ENCODE measurements around the gene IFI16.
"Not testable (repeated sequence)": the region's sequence is repeated elsewhere in the genome, so short reads cannot be mapped to it uniquely, and the experiment has no call there.

The IFI16 gene

DNA sequence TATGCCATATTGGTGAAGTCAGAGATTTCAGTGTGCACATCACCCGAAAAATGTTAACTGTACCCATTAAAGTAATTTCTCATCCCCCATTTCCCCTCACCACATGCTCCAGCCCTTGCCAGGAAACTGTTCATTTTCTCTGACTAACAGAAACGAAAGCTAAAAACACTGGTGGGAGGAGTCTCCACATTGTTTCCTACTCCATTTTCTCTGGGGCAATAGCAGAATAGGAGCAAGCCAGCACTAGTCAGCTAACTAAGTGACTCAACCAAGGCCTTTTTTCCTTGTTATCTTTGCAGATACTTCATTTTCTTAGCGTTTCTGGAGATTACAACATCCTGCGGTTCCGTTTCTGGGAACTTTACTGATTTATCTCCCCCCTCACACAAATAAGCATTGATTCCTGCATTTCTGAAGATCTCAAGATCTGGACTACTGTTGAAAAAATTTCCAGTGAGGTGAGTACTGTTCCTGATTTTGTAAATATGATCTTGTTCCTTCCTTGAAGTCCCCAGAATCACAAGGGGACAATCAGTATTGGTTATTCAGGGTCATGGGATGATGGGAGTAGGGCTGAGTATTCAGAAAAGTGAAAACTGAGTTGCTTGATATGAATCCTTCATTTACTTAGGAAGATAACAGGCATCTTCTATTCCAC, at the start of gene IFI16:
Gene IFI16, plus strand, starts transcription at position 204 of the 658 bp plus-strand sequence. CDS start 4,774 bp downstream, outside the sequence.
- DNase-seq (ENCODE audit: low read depth in 2 of 3, low spot score in 2 of 3) = no peak

DNA sequence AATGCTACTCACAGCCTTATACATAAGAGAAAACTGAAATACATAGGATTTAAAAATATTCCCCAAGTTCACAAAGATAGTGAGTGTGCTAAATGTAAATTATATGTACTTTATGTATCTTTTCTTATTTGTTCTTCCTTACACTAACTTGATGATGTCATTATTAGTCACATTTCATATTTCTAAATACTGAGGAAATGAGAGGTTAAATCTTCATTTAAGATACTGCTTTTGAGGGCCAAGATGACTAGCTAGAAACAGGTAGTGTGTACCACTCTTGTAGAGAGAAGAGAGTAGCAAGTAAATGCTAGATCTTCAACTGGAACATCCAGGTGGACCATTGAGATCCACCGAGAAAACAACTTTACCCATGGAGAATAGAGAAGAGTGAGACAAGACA, 48.5 kb upstream of the IFI16 start:
- no peak for DNase-seq (ENCODE audit: low read depth in 2 of 3, low spot score in 2 of 3)

DNA sequence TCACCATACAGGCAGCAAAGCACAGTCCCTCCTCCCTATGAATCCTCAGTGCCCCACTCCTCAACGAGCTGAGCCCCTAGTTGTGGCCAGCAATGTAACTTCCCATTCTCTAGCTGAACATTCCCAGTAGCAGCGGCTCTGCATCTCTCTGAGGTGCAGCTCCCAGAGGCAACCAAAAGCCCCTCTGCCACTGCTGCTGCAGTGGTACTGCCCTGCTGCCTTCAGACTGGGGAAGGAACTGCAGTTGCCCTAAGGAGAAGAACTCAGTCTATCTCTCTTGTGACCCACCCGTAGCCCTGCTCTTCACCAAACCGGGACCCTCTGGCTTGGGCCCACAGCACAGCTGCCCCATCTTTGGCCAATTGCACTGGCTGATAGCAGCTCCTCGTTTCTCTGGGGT, 46.7 kb upstream of the IFI16 start:
- no peak for DNase-seq (ENCODE audit: low read depth in 2 of 3, low spot score in 2 of 3)

- DNase-seq (ENCODE audit: low read depth in 2 of 3, low spot score in 2 of 3) = no peak
Measured at GRCh38 chr1:158969166-158969565, 40.5 kb upstream of the IFI16 start.

- DNase-seq (ENCODE audit: low read depth in 2 of 3, low spot score in 2 of 3) = no peak
Measured at GRCh38 chr1:158969855-158970254, 39.9 kb upstream of the IFI16 start.

DNA sequence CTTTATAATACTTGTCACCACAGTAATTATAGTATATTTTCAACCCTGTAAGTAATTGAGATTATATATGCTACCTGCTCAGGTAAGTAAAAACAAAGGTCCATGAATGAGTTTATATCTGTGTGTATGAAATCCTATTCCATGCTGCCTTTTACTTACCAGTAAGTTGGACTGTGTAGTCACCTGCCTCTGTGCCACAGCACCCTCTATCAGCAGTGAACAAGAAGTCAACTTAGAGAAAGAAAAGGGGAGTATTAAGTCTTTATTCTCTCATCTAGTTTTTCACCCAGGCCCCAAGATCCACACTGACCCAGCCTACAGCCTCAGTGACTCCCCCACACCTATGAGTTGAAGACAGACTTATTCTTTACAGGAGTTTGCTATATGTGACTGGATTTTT, 36.9 kb upstream of the IFI16 start:
- DNase-seq (ENCODE audit: low read depth in 2 of 3, low spot score in 2 of 3) = no peak

- no peak for DNase-seq (ENCODE audit: low read depth in 2 of 3, low spot score in 2 of 3)
Measured at GRCh38 chr1:158976219-158976618, 33.5 kb upstream of the IFI16 start.

DNA sequence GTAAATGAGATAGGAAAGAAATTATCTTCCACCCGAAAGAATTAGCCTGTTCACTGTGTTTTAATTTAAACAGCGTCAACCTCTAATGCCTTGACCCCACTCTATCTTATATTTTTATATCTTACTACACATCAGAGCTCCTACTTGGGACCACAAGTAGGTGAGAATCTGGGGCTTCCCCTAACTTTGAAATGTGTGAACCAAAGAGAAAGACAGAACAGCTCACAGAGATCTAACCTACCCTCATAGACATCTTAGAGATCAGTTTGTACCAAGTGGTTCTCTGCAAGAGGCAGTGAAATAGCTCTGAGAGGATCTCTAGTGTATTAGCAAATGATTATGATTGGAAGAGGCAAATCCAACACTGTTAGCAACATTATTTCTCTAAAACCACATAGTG, 31.0 kb upstream of the IFI16 start:
- no peak for DNase-seq (ENCODE audit: low read depth in 2 of 3, low spot score in 2 of 3)

GRCh38 chr1:158979229-158979628, 30.5 kb upstream of the IFI16 start:
- no peak for DNase-seq (ENCODE audit: low read depth in 2 of 3, low spot score in 2 of 3)

DNA sequence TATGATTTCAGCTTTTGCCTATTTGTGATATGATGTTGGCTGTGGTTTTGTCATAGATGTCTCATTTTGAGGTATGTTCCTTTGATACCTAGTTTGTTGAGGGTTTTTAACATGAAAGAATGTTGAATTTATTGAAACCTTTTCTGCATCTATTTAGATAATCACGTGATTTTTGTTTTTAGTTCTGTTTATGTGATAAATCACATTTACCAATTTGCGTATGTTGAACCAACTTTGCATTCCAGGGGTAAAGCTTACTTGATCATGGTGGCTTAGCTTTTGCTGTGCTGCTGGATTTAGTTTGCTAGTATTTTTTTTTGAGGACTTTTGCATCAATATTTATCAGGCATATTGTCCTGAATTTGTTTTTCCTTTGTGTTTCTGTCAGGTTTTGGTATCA, 26.5 kb upstream of the IFI16 start:
- DNase-seq (ENCODE audit: low read depth in 2 of 3, low spot score in 2 of 3) = no peak

DNA sequence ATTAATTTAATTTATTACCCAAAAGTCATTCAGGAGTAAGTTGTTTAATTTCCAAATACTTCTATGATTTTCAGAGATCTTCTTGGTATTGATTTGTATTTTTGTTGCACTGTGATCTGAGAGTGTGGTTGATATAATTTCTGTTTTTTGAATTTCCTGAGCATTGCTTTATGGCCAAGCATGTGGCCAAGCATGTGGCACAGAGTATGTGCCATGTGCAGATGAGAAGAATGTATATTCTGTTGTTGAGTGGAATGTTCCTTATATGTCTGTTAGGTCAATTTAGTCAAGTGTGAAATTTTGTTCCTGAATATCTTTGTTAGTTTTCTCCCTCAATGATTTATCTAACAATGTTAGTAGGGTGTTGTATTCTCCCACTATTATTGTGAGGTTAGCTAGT, 25.3 kb upstream of the IFI16 start:
- DNase-seq (ENCODE audit: low read depth in 2 of 3, low spot score in 2 of 3) = no peak

DNA sequence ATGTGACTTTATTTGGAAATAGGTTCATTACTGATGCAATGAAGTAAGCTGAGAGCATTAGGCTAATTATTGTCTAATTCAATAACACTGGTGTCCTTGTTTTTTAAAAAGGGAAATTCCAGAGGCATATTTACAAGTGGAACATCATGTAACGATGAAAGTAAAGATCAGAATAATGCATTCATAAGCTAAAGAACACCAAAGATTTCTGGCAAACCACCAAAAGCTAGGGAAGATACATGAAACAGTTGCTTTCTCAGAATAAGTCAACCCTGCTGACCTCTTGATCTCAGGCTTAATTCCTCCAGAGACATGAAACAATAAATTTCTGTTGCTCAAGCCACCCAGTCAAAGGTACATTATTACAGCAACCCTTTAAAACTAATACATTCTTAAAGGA, 20.3 kb upstream of the IFI16 start:
- no peak for DNase-seq (ENCODE audit: low read depth in 2 of 3, low spot score in 2 of 3)

DNA sequence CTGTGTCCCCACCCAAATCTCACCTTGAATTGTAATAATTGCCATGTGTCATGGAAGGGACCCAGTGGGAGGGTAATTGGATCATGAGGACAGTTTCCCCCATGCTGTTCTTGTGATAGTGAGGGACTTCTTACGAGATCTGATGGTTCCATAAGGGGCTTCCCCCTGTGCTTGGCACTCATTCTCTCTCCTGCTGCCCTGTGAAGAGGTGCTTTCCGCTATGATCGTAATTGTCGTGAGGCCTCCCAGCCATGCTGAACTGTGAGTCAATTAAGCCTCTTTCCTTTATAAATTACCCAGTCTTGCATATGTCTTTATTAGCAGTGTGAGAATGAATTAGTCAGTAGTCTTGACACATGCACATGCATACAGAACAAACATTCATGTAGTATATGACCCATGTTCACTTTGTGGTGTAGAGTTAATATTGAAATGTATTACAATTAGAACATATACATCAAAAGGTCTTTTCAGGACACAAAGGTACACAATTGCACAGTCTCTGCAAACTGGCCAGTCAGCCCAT, 16.9 kb upstream of the IFI16 start:
- no peak for DNase-seq (ENCODE audit: low read depth in 2 of 3, low spot score in 2 of 3)

DNA sequence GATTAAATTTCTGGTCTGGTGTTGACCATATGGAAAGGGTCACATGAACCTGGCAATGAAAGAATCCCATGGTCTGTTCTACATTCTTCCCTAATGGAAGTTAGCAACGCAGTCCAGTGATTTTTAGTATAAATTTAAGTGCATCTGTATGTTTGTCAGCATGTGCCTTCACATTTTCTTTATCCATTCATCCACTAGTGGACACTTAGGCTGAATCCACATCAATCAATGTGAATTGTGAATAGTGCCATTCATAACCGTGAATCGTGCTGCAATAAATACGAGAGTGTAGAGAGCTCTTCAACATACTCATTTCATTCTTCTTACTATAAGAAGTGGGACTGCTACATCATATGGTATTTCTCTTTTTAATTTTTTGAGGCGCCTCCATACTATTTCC, 12.7 kb upstream of the IFI16 start:
- no peak for DNase-seq (ENCODE audit: low read depth in 2 of 3, low spot score in 2 of 3)

DNA sequence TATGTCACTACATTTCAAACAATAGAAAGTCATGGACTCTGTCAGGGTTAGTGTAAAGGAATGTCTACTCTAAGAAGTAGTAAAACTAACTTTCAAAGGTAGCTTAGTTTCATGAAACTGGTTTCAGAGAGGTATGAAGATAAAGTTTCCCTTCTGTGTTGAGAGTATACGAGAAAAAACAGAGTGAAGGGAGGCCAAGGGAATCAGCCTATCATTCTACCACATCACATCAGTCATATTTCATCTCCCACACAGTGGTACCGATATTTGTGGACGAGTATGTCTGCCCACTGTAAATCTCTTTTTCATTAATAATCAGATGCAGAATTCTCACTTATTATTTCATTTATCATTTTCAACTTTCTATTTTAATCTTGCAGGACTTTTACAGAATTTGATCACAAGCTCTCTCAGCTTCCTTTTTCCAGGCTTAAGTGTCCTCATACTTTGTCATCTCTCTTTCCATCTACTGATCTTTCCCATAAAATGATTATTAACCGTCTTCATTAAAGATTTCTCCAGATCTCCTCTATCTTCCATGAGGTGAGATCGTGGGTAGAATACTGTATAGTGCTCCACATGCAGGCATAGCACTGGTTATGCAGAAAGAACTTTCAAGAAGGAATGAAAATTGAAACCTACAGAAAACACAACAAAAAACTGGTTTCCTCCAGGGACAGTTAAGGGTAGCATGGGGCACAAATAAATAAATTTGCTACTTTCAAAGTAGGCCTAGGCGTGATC, 11.5 kb upstream of the IFI16 start:
- no peak for DNase-seq (ENCODE audit: low read depth in 2 of 3, low spot score in 2 of 3)

DNA sequence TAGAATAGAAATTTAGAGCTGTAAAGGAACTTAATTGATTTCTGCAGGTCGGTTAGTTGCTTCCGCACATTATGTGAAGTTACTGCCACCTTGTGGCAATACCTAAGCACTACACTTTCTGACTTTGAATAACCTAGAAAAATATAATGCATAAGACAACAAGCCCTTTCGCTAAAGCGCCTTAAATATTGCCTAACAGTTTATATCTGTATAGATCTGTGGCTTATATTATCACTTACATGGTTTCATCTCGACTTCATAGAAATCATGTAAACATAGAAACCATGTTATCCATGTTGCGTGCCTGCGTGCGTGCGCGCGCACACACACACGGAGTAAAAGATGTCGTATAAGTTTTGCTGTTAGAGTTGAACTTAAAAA, 10.9 kb upstream of the IFI16 start:
- DNase-seq (ENCODE audit: low read depth in 2 of 3, low spot score in 2 of 3) = no peak

GRCh38 chr1:158999316-159000069, 10.2 kb upstream of the IFI16 start:
- no peak for DNase-seq (ENCODE audit: low read depth in 2 of 3, low spot score in 2 of 3)

- no peak for DNase-seq (ENCODE audit: low read depth in 2 of 3, low spot score in 2 of 3)
Measured at GRCh38 chr1:159000070-159000409, 9.7 kb upstream of the IFI16 start.

DNA sequence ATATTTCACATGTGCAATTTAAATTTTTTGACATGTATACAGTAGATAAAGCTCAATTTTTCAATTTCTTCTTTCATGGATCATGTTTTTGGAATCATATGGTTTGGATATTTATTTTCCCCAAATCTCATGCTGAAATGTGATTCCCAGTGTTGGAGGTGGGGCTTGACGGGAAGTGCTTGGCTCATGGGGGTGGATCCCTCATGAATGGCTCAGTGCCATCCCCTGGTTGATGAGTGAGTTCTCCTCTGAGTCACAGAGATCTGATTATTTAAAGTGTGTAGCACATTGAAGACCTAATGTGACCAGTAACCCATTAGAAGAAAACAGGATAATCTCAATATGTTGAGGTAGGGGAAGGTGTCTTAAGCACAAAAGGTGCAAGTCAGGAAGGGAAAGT, 9.1 kb upstream of the IFI16 start:
- no peak for DNase-seq (ENCODE audit: low read depth in 2 of 3, low spot score in 2 of 3)

DNA sequence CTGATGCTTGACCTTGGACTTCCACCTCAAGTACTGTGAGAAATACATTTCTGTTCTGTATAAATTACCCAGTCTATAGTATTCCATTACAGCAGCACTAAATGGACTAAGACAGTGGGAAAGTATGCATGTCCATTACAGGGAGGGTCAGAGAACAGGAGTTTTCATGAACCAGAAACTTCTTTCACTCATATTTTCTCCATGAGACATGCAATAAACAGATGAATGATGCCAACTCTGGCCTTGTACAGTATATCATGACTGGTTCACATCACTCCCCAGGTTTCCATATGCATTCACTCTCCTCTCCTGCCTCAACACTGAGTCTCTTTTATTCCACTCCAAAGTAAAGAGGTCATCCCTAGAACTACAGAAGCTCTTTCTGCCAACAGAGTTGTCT, 4.5 kb upstream of the IFI16 start:
- no peak for DNase-seq (ENCODE audit: low read depth in 2 of 3, low spot score in 2 of 3)

- DNase-seq (ENCODE audit: low read depth in 2 of 3, low spot score in 2 of 3) = no peak
Measured at GRCh38 chr1:159005676-159006075, 4.0 kb upstream of the IFI16 start.

DNA sequence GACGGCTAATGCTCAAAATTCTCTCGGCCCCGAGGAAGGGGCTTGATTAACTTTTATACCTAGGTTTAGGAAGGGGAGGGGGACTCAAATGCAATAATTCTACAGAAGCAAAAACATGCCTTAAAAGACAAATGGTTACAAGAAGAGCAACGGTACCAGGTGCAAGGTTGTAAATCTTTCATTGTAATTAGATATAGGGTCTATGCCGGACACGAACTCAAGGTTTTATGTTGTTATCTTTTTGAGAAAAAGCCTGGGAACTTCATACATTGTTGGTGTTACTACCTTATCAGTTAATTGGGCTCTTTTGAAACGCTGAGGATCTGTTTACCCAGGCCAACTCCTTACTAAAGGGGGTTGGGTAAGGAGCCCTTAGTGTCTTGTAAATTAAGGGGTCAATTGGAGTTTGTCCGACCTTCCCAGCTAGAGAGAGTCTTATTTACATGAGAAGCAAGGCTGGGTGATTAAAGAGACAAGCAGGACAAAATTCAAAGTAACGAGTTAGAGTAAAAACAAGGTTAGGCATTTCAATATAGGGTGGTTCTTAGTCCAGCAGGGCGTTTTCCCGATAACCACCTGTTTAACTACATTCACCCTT, 3.4 kb upstream of the IFI16 start:
- DNase-seq (ENCODE audit: low read depth in 2 of 3, low spot score in 2 of 3) = not testable (repeated sequence)

Measured in activated CD8-positive, alpha-beta memory T cell treated with anti-CD3 and anti-CD28 coated beads for 48 hours (primary cell).